GM19397 (cell line): Measurements from ENCODE around the gene COL23A1.

Experiments used
- ATAC-seq: cut with Tn5 transposase; IDR thresholded peaks from one replicate; pipeline ENCODE4 v1.9.1; 2021; ENCODE audit warnings: mild to moderate bottlenecking, moderate library complexity; ENCODE audit not compliant: unreplicated experiment

COL23A1 gene

DNA sequence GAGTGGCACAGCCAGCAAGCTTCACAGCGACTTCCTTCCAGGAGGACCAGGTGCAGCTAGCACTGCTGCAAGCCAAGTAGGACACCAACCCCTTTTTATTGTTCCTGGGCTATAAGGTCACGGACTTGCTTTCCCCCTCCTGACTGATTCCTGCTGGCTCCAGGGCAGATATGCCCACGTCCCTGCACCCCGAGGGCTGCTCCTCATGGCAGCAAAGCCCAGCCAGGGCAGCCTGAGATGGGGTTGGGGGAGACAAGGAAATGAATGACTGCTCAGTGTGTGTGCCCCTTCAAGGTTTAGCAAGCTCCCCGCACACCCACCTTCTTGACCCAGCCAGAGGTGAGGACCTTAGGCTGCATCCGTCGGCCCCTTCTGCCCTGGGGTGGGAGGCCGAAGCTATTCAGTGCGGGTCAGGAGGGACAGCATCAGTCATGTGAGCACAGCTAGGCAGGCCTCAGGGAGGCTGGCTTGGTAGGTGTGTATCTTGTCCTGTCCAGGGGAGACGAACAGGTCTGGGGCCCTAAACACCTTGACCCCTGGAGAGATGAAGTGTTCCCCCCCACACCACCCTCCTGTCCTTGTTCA, 221.4 kb downstream of the COL23A1 start:
- ATAC-seq: no peak

GRCh38 chr5:178368274-178368673, 221.9 kb downstream of the COL23A1 start:
- ATAC-seq: no peak

DNA sequence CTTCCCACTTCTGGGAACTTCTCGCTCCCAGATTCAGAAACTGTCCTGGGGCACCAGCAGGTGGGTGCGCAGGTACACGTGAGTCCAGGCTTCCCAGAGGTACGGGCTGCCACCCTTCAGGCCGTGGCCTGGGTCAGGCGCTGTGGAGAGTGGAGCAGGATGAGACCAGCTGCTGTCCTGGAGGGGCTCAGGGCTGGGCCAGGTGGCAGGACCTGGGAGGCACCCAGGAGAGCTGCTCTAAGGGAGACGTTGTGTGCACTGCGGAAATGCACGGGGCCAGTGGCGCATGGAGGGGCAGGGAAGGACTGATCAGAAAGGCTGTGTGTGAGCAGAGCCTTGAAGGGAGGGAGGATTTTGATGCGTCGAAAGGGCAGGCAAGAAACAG, 222.5 kb downstream of the COL23A1 start:
- no peak for ATAC-seq

GRCh38 chr5:178366998-178367735, 223.0 kb downstream of the COL23A1 start:
- ATAC-seq: no peak

GRCh38 chr5:178365501-178366440, 224.4 kb downstream of the COL23A1 start:
- no peak for ATAC-seq

- no peak for ATAC-seq
Observed at GRCh38 chr5:178364326-178364675, 225.9 kb downstream of the COL23A1 start.

- ATAC-seq: no peak
Observed at GRCh38 chr5:178363501-178364325, 226.5 kb downstream of the COL23A1 start.

GRCh38 chr5:178361657-178362445, 228.3 kb downstream of the COL23A1 start:
- no peak for ATAC-seq

DNA sequence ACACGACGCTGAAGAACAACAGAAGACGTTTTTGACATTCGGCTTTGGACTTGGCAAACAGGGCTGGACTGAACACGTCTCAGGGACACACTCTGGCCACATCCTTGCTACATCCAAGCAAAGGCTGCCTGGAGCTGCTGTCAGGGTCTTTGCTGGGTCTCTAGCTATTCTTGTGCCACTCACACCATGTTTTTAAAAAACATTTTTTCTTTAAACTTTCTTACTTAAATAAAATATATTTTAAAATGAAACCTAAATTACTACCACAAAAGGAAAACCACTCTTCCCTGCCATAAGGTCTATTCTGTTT, 229.3 kb downstream of the COL23A1 start:
- ATAC-seq: no peak

DNA sequence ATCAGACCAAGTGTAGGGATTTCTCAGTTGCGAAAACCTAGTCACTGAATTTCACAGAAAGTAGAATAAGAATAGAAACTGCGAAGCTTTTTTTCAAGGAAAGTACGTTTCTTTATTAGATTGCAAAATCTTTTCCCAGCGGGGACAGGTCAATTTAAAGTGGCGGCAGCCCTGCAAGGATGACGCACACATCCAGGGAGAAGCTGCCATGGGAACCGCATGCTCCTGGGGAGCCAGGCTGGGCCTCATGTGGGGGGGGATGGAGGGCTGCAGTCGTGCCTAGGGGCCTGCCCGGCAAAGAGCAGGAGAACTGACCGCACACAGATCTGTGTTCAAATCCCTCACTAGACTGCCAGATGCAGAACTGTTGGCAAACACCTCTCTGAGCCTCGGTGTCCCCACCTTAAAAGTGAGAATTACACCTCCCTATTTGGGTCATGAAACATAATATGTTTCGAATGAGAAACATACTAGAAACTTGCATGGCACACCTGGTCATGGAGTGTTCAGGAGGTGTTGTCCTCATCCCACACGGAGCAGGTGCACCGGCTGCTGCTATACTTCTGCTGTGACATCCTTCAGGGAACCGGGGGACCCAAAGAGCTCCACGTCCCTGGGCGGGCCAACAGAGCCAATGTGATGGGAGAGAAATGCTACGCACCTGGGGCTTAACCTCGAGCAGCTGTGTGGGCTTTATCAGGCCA, 229.8 kb downstream of the COL23A1 start:
- no peak for ATAC-seq

- ATAC-seq: no peak
Observed at GRCh38 chr5:178359738-178360137, 230.5 kb downstream of the COL23A1 start.

GRCh38 chr5:178357678-178358077, 232.5 kb downstream of the COL23A1 start:
- ATAC-seq: no peak

DNA sequence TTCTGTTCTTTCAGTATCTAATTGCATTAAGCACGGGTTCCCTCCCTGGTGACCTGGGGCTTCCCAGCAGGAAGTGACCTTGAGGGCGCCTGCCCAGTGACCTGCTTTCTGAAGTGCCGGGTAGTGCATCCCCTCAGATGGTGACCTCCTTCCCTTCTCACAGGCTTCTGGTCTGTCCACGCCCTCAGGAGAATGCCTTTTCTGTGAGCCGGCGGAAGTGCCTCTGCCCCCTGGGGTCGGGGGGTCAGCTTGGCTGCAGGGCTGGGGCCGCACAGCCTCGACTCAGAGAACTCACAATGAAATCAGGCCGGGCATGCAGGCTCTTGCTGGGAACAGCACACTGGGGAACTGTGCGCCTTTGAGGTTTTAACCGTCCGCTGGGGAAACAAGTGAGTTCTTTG, 233.1 kb downstream of the COL23A1 start:
- ATAC-seq: no peak

GRCh38 chr5:178356431-178356872, 233.7 kb downstream of the COL23A1 start:
- no peak for ATAC-seq

GRCh38 chr5:178355671-178356070, 234.5 kb downstream of the COL23A1 start:
- no peak for ATAC-seq

DNA sequence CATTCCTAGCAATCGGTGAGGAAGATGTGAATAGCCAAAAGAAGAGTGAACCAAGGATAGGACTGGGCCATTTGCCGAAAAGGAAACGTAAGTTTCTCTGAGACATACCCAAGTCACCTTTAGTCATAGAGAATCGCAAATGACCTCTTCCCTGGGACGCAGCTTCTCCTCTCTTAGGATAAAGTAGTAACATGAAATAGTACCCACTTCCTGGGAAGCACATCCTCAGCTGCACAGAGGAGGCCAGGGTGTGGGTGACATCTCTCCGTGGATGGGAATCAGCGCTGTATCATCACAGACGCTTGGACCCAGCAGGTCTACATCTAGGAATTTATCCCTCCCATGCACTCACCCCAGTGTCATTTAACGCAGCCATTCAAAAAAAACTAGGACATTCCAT, 236.7 kb downstream of the COL23A1 start:
- ATAC-seq: no peak

DNA sequence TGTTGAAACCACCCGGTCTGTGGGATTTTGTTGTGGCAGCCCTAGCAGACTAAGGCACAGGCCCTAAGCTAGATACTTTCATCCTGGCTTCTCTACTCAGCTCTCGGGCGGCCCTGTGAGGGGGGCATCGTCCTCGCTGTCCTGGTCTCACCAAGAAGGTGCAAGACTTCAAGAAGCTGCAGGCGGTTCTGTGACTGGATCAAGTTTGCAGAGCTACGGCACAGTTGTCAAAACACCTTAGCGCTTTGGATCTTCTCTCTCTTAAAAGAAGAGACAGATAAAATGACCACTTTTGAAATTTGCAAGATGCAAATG, 238.2 kb downstream of the COL23A1 start:
- no peak for ATAC-seq

GRCh38 chr5:178351221-178352034, 238.8 kb downstream of the COL23A1 start:
- ATAC-seq: no peak
